Limb (tissue), 2 donors: ENCODE measurements around the gene TPO.
"Not testable (repeated sequence)": the region's sequence is repeated elsewhere in the genome, so short reads cannot be mapped to it uniquely, and the experiment has no call there.

Experiments
- DNase-seq, 2 donors: peaks; one replicate each; pipeline ENCODE4 v3.0.0-alpha.2; 2016; ENCODE audit errors: extremely low spot score in 2 of 2

TPO gene

GRCh38 chr2:1501991-1502390 is 88.7 kb downstream of the TPO start:
- no peak for DNase-seq

DNA sequence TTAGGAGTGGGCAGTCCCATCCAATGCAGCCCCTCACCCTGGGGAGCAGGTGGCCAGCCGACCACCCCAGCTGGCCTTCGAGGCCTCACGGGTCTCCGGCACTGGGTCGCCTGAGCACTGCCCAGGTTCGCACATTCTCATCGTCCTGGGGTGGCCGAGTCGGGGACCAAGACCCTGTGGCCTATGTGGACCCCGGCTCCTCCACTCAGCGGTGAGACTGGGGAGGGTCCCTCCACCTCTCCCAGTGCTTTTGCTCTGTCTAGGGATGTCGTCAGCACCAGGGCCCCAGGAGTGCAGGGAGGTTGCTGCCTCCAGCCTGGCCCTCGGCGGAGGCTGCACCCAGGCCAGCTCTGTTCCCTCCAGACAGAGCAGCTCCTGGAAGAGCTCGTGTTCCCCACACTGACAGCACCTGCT is 89.6 kb downstream of the TPO start:
- DNase-seq: no peak

DNA sequence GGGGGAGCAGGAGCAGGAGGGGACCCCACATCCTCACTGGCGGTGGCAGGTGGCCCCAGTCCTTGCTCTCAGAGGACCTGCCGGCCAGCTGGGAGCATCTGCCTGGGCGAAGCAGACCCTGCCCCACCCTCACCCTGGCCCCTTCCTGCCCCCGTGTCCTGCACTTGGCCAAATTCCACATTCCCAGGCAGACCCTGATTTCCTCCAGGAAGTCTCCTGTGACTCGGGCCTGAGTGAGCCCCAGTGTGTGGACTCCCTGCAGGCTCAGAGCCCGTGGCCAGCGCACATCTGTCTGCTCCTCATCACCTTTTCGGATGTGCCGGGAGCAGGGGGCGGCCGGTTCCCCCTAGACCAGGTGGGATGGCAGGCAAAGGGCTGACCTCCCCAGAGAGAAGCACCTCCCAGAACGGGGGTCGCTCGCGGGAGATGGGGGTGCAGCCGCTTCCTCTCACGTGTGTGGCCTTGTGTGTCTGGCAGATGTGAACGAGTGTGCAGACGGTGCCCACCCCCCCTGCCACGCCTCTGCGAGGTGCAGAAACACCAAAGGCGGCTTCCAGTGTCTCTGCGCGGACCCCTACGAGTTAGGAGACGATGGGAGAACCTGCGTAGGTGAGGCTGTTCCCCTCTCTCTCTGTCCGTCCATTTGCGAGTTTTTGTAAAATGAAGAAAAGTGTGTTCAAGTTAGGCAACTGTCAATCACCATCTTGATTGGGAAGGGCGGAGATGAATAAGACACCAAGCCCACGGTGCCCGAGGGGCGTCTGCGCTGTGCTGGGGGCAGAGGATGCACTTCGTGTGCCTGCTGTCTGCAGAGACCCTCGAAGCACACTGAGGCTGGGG is 90.4 kb downstream of the TPO start:
- no peak for DNase-seq

GRCh38 chr2:1504311-1504750 is 91.1 kb downstream of the TPO start:
- no peak for DNase-seq

DNA sequence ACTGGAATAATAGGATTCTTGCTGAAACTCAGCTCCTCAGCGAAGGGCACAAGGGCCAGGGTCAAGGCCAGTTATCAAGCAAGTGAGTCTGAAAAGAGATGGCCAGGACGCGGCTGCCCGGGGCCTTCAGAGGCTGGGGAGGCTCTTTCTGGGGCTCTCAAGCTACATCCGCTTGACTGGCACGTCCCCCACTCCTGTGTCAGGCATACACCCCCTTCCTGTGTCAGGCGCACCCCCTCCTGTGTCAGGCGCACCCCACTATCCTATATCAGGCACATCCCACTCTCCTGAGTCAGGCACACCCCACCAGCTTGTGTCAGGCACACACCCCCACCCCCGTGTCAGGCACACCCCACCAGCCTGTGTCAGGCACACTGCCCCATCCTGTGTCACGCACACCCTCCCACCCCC is 91.8 kb downstream of the TPO start:
- no peak for DNase-seq

DNA sequence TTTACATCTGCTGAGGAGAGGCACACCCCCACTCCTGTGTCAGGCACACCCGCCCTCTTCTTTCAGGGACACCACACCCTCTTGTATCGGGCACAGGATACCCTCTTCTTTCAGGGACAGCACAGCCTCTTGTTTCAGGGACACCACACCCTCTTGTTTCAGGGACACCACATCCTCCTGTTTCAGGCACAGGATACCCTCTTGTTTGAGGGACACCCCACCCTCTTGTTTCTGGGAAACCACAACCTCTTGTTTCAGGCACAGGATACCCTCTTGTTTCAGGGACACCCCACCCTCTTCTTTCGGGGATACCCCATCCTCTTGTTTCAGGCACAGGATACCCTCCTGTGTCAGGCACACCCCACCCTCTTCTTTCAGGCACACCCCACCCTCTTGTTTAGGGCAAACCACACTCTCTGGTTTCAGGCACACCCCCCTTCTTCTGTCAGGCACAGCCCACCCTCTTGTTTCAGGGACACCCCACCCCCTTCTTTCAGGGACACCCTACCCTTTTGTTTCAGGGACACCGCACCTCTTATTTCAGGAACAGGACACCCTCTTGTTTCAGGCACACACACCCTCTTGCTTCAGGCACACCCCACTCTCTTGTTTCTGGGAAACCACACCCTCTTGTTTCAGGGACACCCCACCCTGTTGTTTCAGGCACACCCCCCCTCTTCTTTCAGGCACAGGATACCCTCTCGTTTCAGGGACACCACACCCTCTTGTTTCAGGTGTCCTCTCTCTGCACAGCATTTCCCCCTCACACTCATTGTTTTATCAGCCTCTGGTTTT is 96.2 kb downstream of the TPO start:
- DNase-seq: no peak

GRCh38 chr2:1510176-1510575 is 96.9 kb downstream of the TPO start:
- DNase-seq: no peak

DNA sequence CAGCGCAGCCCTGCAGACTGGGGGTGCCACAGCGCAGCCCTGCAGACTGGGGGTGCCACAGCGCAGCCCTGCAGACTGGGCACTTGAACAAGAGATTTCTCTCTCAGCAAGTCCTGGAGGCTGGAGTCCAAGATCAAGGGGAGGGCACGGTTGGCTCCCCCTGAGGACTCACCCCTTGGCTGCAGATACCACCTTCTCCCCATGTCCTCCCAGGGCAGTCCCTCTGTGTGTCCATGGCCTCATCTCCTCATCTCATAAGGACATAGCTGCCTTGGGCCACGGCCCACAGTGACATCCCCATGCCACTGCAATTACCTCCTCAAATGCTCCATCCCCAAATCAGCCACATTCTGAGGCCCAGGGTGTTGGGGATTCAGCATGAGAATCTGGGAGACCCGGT is 98.2 kb downstream of the TPO start:
- DNase-seq: no peak

- DNase-seq: no peak
These were observed 99.3 kb downstream of the TPO start for GRCh38 chr2:1512321-1513289.

- no peak for DNase-seq
These were observed 101.3 kb downstream of the TPO start for GRCh38 chr2:1514391-1515072.

GRCh38 chr2:1515073-1515430 is 101.8 kb downstream of the TPO start:
- DNase-seq: no peak

GRCh38 chr2:1515986-1516797 is 102.9 kb downstream of the TPO start:
- no peak for DNase-seq

DNA sequence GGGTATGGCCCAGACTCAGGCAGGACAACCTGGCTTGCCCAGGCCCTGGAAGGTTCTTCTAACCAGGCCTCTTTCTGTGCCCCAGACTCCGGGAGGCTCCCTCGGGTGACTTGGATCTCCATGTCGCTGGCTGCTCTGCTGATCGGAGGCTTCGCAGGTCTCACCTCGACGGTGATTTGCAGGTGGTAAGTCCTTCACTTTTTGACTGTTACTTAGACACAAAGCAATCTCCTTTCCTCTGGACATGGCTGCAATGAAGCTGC is 103.5 kb downstream of the TPO start:
- DNase-seq: no peak

DNA sequence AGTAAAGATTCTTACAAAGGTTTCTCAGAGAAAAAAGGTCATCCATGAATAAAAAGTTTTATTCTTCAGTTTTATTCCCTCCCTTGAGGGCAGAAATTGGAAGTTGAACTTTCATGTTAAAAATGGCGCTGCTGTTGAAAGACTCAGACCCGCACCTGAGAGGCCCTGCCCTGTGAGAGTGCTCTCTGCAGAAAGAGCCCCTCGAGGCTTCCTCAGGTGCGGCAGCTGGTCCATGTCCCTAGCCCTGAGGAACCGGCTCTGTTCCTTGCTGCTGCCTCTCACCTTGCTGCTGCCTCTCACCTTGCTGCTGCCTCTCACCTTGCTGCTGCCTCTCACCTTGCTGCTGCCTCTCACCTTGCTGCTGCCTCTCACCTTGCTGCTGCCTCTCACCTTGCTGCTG is 104.0 kb downstream of the TPO start:
- DNase-seq: not testable (repeated sequence)

GRCh38 chr2:1517786-1518185 is 104.5 kb downstream of the TPO start:
- no peak for DNase-seq

DNA sequence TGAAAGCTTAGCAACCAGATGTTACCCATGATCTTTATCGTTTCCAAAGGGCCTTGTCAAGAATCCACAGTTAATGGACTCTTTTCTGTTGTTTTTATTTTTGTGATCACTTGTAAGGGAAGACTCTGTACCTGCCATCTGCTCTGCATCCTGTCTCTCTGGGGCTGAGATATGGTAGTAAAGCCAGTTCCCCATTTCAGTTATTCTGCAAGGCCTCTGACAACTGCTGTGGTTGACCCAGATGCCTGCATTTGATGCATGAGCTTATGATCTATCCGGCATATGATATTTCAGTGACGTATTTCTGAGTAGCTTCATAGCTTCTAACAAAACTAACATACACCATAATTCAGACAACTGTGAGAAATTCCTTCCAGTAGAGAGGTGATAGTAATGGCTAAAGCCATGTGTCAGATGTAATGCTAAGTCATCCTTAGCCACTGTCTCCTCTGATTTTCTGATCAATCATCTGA is 105.1 kb downstream of the TPO start:
- DNase-seq: no peak

- no peak for DNase-seq
These were observed 105.7 kb downstream of the TPO start for GRCh38 chr2:1518867-1519530.

GRCh38 chr2:1521191-1521877 is 108.1 kb downstream of the TPO start:
- DNase-seq: no peak
